ENCODE results near the gene TPP1.

The TPP1 gene

DNA sequence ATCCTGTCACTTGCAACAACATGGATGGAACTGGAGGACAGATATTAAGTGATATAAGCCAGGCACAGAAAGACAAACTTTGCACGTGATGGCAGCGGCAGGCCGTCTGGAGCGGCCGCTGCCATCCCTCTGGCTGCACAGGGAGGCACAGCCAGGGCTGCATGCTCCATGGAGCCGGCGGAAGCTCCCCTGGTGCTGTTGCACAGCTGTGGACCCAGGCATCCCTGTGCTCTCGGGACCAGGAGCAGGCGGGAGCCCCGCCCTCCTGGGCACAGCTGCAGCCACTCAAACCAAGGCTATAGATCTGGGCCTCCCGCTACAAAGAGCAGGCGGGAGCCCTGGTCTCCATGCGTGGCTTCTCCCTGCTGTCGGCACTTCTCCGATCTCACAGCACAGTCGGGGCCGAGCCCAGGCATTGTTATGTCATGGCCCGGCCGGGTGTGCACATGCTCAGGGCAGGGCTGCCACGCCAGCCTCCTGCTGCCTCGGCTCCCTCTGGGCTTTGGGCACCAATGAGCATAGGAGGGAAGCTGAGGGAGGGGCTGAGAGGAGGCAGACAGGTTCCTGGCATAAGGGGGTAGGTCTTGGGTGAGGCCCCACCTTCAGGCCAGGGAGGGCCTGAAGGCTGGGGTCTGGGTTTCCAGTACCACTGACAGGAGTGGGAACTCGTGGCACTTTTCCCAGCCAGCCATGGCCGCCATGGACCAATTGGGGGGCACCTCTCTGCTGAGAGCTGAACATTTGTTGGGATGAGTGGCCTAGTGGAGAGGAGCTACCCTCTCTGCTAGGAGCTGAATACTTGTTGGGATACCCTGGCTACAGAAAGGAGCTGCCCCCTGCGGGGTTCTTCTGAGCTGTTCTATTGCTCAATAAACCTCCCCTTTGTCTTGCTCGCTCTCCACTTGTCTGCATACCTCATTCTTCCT lies 32.5 kb downstream of the TPP1 start:
- DNase-seq: no peak

- no peak for DNase-seq
These were observed 34.7 kb downstream of the TPP1 start for GRCh38 chr11:6584528-6584927.

- DNase-seq: no peak
These were observed 35.6 kb downstream of the TPP1 start for GRCh38 chr11:6583584-6583983.

DNA sequence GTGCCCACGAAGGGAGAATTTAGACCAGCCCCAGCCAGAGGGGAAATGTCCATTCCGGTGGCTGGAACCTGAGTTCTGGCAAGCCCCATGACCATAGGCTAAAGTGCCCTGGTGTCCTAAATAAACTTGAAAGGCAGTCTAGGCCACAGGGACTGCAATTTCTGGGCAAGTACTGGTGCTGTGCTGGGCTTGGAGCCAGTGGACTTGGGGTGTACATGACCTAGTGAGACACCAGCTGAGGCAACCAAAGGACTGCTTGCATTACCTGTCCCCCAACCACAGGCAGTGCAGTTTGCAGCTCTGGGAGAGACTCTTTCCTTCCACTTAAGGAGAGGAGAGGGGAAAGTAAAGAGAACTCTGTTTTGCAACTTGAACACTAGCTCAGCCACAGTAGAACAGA lies 39.5 kb downstream of the TPP1 start:
- no peak for DNase-seq

DNA sequence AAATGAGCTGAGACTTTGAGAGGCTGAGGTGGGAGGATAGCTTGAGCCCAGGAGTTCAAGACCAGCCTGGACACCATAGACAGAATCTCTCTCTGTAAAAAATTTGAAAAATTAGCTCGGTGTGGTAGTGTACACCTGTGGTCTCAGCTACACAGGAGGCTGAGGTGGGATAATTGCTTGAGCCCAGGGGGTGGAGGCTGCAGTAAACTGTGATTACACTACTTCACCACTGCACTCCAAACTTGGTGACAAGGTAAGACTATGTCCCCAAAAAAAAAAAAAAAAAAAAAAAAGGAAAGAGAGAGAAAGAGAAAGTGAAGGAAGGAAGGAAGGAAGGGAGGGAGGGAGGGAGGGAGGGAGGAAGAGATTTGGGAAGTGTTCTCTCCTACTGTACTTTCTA lies 41.1 kb downstream of the TPP1 start:
- no peak for DNase-seq

GRCh38 chr11:6576471-6577373 lies 42.5 kb downstream of the TPP1 start:
- no peak for DNase-seq

DNA sequence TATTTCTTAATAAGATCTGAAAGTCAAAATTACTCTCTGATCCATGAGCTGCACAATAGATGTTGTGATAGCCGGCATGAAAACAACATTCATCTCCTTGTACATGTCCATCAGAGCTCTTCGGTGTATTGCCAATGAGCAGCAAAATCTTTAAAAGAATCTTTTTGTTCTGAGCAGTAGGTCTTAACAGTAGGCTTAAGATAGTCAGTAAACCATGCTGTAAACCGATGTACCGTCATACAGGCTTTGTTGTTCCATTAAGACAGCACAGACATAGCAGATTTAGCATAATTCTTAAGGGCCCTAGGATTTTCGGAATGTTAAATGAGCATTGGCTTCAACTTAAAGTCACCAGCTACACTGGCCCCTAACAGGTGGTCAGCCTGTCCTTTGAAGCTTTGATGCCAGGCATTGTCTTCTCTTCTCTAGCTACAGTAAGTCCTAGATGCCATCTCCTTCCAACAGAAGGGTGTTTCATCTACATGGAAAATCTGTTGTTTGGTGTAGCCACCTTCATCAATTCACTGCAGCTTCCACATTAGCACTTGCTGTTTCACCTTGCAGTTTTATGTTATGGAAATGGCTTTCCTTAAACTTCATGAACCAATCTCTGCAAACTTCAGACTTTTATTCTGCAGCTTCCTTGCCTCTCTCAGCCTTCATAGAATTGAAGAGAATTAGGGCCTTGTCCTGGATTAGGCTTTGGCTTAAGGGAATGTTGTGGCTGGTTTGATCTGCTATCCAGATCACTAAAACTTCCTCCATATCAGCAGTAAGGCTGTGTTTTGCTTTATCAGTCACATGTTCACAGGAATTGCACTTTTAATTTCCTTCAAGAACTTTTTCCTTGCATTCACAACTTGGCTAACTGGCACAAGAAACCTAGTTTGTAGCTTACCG lies 44.2 kb downstream of the TPP1 start:
- no peak for DNase-seq

GRCh38 chr11:6572215-6572614 lies 47.0 kb downstream of the TPP1 start:
- no peak for DNase-seq

DNA sequence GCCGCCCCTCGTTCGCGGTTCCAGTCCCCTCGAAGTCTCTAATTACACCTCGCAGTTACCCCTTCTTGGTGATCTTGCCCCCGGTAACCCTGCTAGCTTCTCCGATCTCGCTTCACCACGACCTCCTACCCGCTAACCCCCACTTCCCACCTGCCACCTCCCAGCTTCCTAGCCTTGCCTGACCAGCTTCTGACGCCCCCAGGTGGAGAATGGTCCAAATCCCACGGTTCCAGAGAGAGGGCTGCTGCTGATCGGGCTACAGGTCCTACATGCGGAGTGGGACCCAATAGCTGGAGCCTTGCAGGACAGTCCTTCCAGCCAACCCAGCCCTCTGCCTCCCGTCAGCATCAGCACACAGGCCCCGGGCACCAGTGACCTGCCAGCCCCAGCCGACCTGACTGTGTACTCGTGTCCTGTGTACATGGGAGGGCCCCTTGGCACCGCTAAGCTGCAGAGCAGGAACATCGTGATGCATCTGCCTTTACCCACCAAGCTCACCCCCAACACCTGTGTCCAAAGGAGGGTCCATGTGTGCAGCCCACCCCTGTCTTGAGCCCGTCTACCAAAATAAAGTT lies 47.7 kb downstream of the TPP1 start:
- DNase-seq: no peak

DNA sequence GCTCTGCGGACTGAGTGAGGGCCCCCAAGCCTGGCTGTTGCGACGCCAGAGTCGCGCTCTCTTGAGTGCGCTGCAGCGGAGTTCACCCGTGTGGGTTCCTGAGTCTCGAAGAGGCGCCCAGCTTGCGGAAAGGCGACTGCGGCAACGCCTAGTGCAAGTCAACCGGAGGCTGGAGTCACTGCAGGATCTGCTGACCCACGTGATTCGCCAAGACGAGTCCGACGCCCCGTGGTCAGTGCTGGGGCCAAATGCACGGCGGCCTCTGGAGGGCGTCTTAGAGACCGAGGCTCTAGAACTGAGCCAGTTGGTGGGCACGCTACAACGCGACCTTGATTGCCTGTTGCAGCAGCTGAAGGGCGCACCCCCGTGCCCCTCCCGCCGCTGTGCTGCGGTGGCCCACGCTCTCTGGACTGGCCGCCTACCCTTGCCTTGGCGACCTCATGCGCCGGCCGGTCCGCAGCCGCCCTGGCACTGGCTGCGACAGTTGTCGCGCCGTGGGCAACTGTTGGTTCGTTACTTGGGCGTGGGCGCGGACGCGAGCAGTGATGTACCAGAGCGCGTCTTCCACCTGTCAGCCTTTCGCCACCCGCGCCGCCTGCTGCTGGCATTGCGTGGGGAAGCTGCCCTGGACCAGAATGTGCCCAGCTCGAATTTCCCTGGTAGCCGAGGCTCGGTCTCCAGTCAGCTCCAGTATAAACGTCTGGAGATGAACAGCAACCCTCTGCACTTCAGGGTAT lies 48.4 kb downstream of the TPP1 start:
- DNase-seq: no peak

- no peak for DNase-seq
These were observed 49.5 kb downstream of the TPP1 start for GRCh38 chr11:6569706-6570105.

- DNase-seq: no peak
These were observed 50.9 kb downstream of the TPP1 start for GRCh38 chr11:6568191-6568918.

DNA sequence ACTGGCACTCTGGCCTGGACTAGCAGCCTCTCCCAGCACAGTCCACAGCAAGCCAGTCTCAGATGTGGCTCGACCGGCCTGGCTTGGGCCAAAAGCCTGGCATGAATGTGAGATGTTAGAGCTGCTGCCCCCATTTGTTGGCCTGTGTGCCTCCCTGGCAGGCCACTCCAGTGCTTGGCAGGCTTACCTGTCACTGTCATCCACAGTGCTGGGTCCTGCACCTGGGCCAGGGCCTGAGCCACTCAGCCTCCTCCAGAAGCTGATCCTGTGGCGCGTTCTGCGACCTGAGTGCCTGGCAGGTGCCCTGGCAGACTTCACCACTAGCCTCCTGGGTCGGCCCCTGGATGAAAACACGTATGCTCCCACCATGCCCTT lies 51.9 kb downstream of the TPP1 start:
- no peak for DNase-seq

DNA sequence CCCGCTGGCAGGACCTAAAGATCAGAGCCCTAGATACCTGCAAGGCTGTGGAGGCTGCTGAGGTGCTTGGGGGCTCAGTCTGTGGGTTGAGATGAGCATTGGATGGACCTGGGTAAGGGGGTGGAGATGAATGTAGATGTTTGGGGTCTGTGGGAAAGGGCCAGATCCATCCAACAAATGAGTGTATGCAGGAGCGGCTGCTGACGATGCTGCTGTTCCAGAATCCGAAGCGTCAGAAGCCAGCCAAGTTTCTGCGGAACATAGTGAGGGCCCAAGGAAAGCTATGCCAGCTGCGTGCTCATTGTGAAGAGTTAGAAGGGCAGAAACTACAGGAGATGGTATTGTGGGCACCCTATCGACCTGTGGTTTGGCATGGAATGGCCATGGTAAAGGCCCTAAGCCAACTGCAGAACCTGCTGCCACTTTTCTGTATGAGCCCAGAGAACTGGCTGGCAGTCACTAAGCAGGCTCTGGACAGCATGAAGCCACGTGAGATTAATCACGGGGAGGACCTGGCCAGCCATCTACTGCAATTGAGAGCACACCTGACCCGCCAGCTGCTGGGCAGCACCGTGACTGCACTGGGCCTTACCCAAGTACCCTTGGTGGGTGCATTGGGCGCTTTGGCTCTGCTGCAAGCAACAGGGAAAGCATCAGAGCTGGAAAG lies 52.4 kb downstream of the TPP1 start:
- no peak for DNase-seq

DNA sequence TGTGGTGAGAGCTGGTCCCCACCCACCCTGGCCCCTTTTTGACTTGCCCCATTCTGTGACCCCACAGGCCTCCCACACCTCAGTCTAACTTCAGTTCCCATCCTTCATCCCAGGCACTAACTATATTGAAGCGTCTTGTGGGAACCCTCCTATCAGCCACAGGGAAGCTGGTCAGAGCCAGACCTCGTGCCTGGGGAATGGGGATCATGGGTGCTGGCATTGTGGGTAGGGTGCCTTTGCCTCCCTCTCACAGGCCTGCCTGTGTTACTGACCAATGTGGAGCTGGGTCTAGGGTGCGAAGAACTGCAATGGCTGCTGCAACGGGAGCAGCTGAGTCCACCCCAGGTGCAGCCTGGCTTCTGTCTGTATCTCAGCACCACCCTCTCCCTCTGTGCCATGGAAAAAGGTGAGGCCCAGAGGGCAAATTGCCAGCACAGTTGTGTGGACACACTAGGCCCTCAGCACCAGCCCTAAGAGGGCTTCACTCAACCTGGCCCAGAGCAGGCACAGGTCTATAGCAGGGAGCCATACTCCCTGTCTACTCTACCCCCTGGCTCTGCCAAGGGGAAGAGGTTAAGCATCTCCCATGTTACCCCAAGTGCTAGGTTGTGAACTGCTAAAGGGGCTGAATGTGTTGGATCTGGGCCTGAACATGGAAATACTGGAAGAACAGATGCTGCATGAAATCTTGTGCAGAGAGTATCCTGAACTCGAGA lies 53.1 kb downstream of the TPP1 start:
- no peak for DNase-seq

DNA sequence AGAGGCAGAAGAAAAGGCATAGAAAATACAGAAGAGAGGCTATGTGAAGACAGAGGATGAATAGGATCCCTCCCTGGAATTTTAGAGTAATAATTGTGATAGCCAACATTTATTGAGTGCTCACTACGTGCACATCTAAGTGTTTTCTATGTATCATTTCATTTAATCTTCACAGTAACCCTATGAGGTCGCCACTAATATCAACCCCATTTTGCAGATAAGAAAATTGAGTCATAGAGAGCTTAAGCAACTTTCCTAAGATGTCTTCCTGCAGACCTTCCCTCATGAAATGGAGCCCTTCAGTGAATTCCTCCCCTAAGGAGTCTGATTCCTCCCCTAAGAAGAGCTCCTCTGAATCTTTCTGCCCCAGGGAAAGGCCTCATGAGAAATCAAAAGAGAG lies 53.9 kb downstream of the TPP1 start:
- no peak for DNase-seq

- no peak for DNase-seq
These were observed 55.6 kb downstream of the TPP1 start for GRCh38 chr11:6563667-6564066.

GRCh38 chr11:6563121-6563619 lies 56.1 kb downstream of the TPP1 start:
- DNase-seq: no peak
